PC-3 (cell line): ENCODE measurements around the gene HOXD4. TPM values are rescaled to one million over a fixed set of nuclear protein-coding genes. Genes with fewer than 3 reads are reported as not detected.

Experiments used
- ATAC-seq: fragments of 200-7000 bp; cut with Tn5 transposase; 2 replicates; pipeline ENCODE4 v1.9.1; 2020; ENCODE audit warnings: mild to moderate bottlenecking, moderate library complexity
- BruUV-seq: library from RNA; stranded (reverse); fragments of 400-500 nt; replicated peaks from 2 replicates; lab custom pipeline; 2021; lab: Mats Ljungman, UMichigan
- CTCF ChIA-PET: fragments of 300-600 bp; sonication (Branson Sonifier 250); formaldehyde crosslinking; loops from one replicate; lab custom pipeline; 2022; ENCODE audit warnings: antibody characterized with exemption; lab: Charles Lee
- POLR2A ChIA-PET: fragments of 300-600 bp; sonication (Branson Sonifier 250); formaldehyde crosslinking; loops from one replicate; lab custom pipeline; 2022; ENCODE audit warnings: antibody characterized with exemption; ENCODE audit not compliant: unreplicated experiment; lab: Charles Lee
- DNase-seq: peaks from one replicate; pipeline ENCODE4 v3.0.0-alpha.2; 2015
- H2AFZ ChIP-seq: fragments of 300-600 bp; sonication (generic); 2 replicates; pipeline ENCODE4 v1.6.0; 2016; ENCODE audit warnings: antibody characterized with exemption, low read length
- H3F3A ChIP-seq: fragments of 300-600 bp; sonication (generic); one replicate; pipeline ENCODE4 v1.6.0; 2017; ENCODE audit warnings: antibody characterized with exemption, low read length, control low read depth, mild to moderate bottlenecking; ENCODE audit not compliant: unreplicated experiment
- H3K27ac ChIP-seq: fragments of 300-600 bp; sonication (generic); 2 replicates; pipeline ENCODE4 v1.5.1; 2016; ENCODE audit warnings: mild to moderate bottlenecking, low read length
- H3K27me3 ChIP-seq: fragments of 300-600 bp; sonication (generic); 2 replicates; pipeline ENCODE4 v1.6.1; 2016; ENCODE audit warnings: low read length, mixed read lengths
- H3K36me3 ChIP-seq: fragments of 300-600 bp; sonication (generic); 2 replicates; pipeline ENCODE4 v1.6.1; 2016; ENCODE audit warnings: low read depth, mixed run types, low read length, mixed read lengths
- H3K4me1 ChIP-seq: fragments of 300-600 bp; sonication (generic); 2 replicates; pipeline ENCODE4 v1.5.1; 2016; ENCODE audit warnings: low read length; ENCODE audit not compliant: insufficient read depth
- H3K4me2 ChIP-seq: fragments of 300-600 bp; sonication (generic); 2 replicates; pipeline ENCODE4 v1.6.0; 2016; ENCODE audit warnings: low read length
- H3K4me3 ChIP-seq: fragments of 300-600 bp; sonication (generic); 2 replicates; pipeline ENCODE4 v1.5.1; 2016; ENCODE audit warnings: mild to moderate bottlenecking, low read length, mixed read lengths
- H3K79me2 ChIP-seq: fragments of 300-600 bp; sonication (generic); 2 replicates; pipeline ENCODE4 v1.6.1; 2017; ENCODE audit warnings: low read length, mixed read lengths
- H3K9ac ChIP-seq: fragments of 300-600 bp; sonication (generic); 2 replicates; pipeline ENCODE4 v1.6.0; 2016; ENCODE audit warnings: mild to moderate bottlenecking, low read length
- H3K9me2 ChIP-seq: fragments of 300-600 bp; sonication (generic); replicated peaks from 2 replicates; pipeline ENCODE4 v1.6.1; 2016; ENCODE audit warnings: mixed run types, low read length, mixed read lengths
- H3K9me3 ChIP-seq: fragments of 300-600 bp; sonication (generic); 2 replicates; pipeline ENCODE4 v1.6.1; 2016; ENCODE audit warnings: low read length, mixed read lengths
- H4K20me1 ChIP-seq: fragments of 300-600 bp; sonication (generic); 2 replicates; pipeline ENCODE4 v1.6.1; 2016; ENCODE audit warnings: low read length, mixed read lengths
- CTCF ChIP-seq: fragments of 300-600 bp; sonication (generic); conservative IDR thresholded peaks from 2 replicates; pipeline ENCODE4 v1.5.1; 2017; ENCODE audit warnings: antibody characterized with exemption, low read depth, mild to moderate bottlenecking, low read length
- EZH2 ChIP-seq: fragments of 300-600 bp; sonication (generic); IDR thresholded peaks from one replicate; pipeline ENCODE4 v1.6.1; 2017; ENCODE audit warnings: antibody characterized with exemption, mild to moderate bottlenecking, low read length; ENCODE audit not compliant: unreplicated experiment
- EZH2phosphoT487 ChIP-seq: fragments of 300-600 bp; sonication (generic); IDR thresholded peaks from 2 replicates; pipeline ENCODE4 v1.6.1; 2018; ENCODE audit warnings: mild to moderate bottlenecking, antibody characterized with exemption, low read length, borderline replicate concordance
- intact Hi-C: fragments of 100-400 bp; cut with micrococcal nuclease; formaldehyde crosslinking; loops from 2 replicates; pipeline ENCODE4 v1.9.0; 2023
- total RNA-seq: library from RNA; depleted of rRNA; stranded (reverse); fragments of >200 nt; gene quantifications from 2 replicates; pipeline ENCODE4 v1.2.3, GENCODE V29; 2014

HOXD4 gene
- total RNA-seq, 1 experiment from 2014 or later, result 0.29 TPM

GRCh38 chr2:176187200-176187898, 36.0 kb downstream of the HOXD4 start:
- ChIA-PET POLR2A (no interaction called here), CTCF (no interaction called here)
- H3K9ac ChIP-seq, result no peak overlapping the region
- H3F3A ChIP-seq, result no peaks in the 10 kb centered on the region
- H4K20me1 ChIP-seq, result no peaks in the 10 kb centered on the region
- H3K27me3 ChIP-seq, result peaks cover 18% of the 10 kb centered on the region
- peak overlapping the region; percentile 59; the same call in 1 of the 2 replicates for H2AFZ ChIP-seq
- no TSS peak for BruUV-seq
- no peaks in the 10 kb centered on the region for H3K36me3 ChIP-seq
- no peaks in the 10 kb centered on the region for H3K9me3 ChIP-seq
- TF ChIP-seq EZH2phosphoT487 (no peak), CTCF (no peak), EZH2 (no peak)
- DNase-seq, result no peak
- H3K27ac ChIP-seq, result no peak overlapping the region
- no peaks in the 10 kb centered on the region for H3K9me2 ChIP-seq
- no peaks in the 10 kb centered on the region for H3K79me2 ChIP-seq
- no peak for ATAC-seq
- peak overlapping the region; percentile 68 for H3K4me2 ChIP-seq
- H3K4me1 ChIP-seq, result no peaks in the 10 kb centered on the region
- peak overlapping the region; percentile 60; the same call in 1 of the 2 replicates for H3K4me3 ChIP-seq
- intact Hi-C loops, result no loop called here

- Histone ChIP-seq H2AFZ (peak within 1 kb of the TSS; percentile 59), H3K36me3 (no peaks in the 10 kb centered on the region), H3F3A (no peaks in the 10 kb centered on the region), H3K4me1 (no peaks in the 10 kb centered on the region), H3K27ac (no peak within 1 kb of the TSS), H3K9me3 (no peaks in the 10 kb centered on the region), H3K27me3 (peaks cover 25% of the 10 kb centered on the region), H3K9ac (no peak within 1 kb of the TSS), H3K4me2 (peak within 1 kb of the TSS; percentile 68), H4K20me1 (no peaks in the 10 kb centered on the region), H3K4me3 (peak within 1 kb of the TSS; percentile 60), H3K79me2 (no peaks in the 10 kb centered on the region), H3K9me2 (no peaks in the 10 kb centered on the region)
- BruUV-seq, result no TSS peak
- intact Hi-C loops, result no loop called here
- TF ChIP-seq EZH2phosphoT487 (no peak), CTCF (no peak), EZH2 (no peak)
- peak; percentile 15 for DNase-seq
- ChIA-PET POLR2A (no interaction called here), CTCF (no interaction called here)
- ATAC-seq, result peak; percentile 71
Measured at GRCh38 chr2:176187899-176188773, 36.8 kb downstream of the HOXD4 start, which contains the start of gene HOXD1. TSS of gene HOXD1 (plus strand) at chr2:176188668. CDS start at chr2:176188802, 134 bp downstream.
